GM12878 (cell line): ENCODE data around the gene CD2BP2. TPM values are rescaled to one million over a fixed set of nuclear protein-coding genes. Genes with fewer than 3 reads are reported as not detected.

Experiments
- BCL11A ChIP-seq: IDR thresholded peaks from 2 replicates; pipeline ENCODE4 v1.6.1; 2011; ENCODE audit warnings: low read depth, low read length
- BHLHE40 ChIP-seq, 2 experiments: fragments of 450-650 bp in 1 of 2; IDR thresholded peaks; 2 replicates each; pipeline ENCODE4 v1.6.1; 2011 to 2017; ENCODE audit warnings: low read depth in 2 of 2, borderline replicate concordance in 1 of 2, improper control_type of control experiment in 1 of 2, low read length in 1 of 2, mild to moderate bottlenecking in 1 of 2
- CEBPB ChIP-seq, 2 experiments: fragments of 150-350 bp in 1 of 2; IDR thresholded peaks; 2 replicates each; pipeline ENCODE4 v1.6.1; 2012 to 2014; ENCODE audit warnings: low read depth in 2 of 2, low read length in 2 of 2, borderline replicate concordance in 1 of 2, inconsistent platforms in 1 of 2
- CHD2 ChIP-seq: IDR thresholded peaks from 2 replicates; pipeline ENCODE4 v1.6.1; 2011; ENCODE audit warnings: low read depth, low read length, improper control_type of control experiment, borderline replicate concordance
- CHD4 ChIP-seq: fragments of 200-600 bp; sonication (generic); IDR thresholded peaks from 2 replicates; pipeline ENCODE4 v1.6.1; 2016; ENCODE audit warnings: mild to moderate bottlenecking
- DPF2 ChIP-seq: fragments of 450-650 bp; IDR thresholded peaks from 2 replicates; pipeline ENCODE4 v1.6.1; 2017; ENCODE audit warnings: mild to moderate bottlenecking
- ELK1 ChIP-seq: IDR thresholded peaks from 2 replicates; pipeline ENCODE4 v1.6.1; 2012; ENCODE audit warnings: low read depth, low read length, improper control_type of control experiment
- KLF5 ChIP-seq: fragments of 450-650 bp; IDR thresholded peaks from 2 replicates; pipeline ENCODE4 v1.6.1; 2014; ENCODE audit warnings: mild to moderate bottlenecking; ENCODE audit not compliant: partially characterized antibody
- MTA2 ChIP-seq: fragments of 450-650 bp; IDR thresholded peaks from 2 replicates; pipeline ENCODE4 v1.6.1; 2016; ENCODE audit warnings: low read depth, mild to moderate bottlenecking, moderate library complexity
- MXI1 ChIP-seq: fragments of 150-350 bp; IDR thresholded peaks from 2 replicates; pipeline ENCODE4 v1.6.1; 2011; ENCODE audit warnings: low read depth, mild to moderate bottlenecking, inconsistent platforms, low read length, improper control_type of control experiment
- NFYB ChIP-seq: IDR thresholded peaks from 2 replicates; pipeline ENCODE4 v1.6.1; 2011; ENCODE audit warnings: low read depth, mild to moderate bottlenecking, low read length, improper control_type of control experiment, moderate library complexity; ENCODE audit not compliant: insufficient read depth
- RAD21 ChIP-seq: IDR thresholded peaks from 2 replicates; pipeline ENCODE4 v1.6.1; 2011; ENCODE audit warnings: mild to moderate bottlenecking, low read depth, low read length, moderate library complexity; ENCODE audit not compliant: insufficient read depth
- RAD51 ChIP-seq: fragments of 450-650 bp; IDR thresholded peaks from 2 replicates; pipeline ENCODE4 v1.6.1; 2016; ENCODE audit warnings: moderate library complexity, mild to moderate bottlenecking, inconsistent platforms
- SMAD5 ChIP-seq: IDR thresholded peaks from 2 replicates; pipeline ENCODE4 v1.6.1; 2016; ENCODE audit warnings: antibody characterized with exemption, low read depth
- SP1 ChIP-seq: IDR thresholded peaks from one replicate; pipeline ENCODE4 v1.6.1; 2011; ENCODE audit warnings: low read depth, low read length
- TARDBP ChIP-seq: IDR thresholded peaks from 2 replicates; pipeline ENCODE4 v1.6.1; 2016; ENCODE audit warnings: borderline replicate concordance
- YY1 ChIP-seq: IDR thresholded peaks from 2 replicates; pipeline ENCODE4 v1.6.1; 2011; ENCODE audit warnings: low read depth, mild to moderate bottlenecking, low read length
- ZBTB40 ChIP-seq: fragments of 450-650 bp; IDR thresholded peaks from 2 replicates; pipeline ENCODE4 v1.6.1; 2016; ENCODE audit warnings: mild to moderate bottlenecking, moderate library complexity, borderline replicate concordance
- ZNF207 ChIP-seq: fragments of 450-650 bp; IDR thresholded peaks from 2 replicates; pipeline ENCODE4 v1.6.1; 2014; ENCODE audit warnings: antibody characterized with exemption, mild to moderate bottlenecking, borderline replicate concordance
- polyA plus RNA-seq, 11 experiments: library from polyadenylated mRNA; depleted of rRNA in 4 of 11; unstranded in 6 of 11; stranded (reverse) in 5 of 11; fragments of >200 nt; fragmentation: Nextera tagmentation in 4 of 11; fragmentation: Illumina TruSeq in 1 of 11; extraction: Ambion mirVana in 4 of 11; extraction: Trizol in 1 of 11; gene quantifications; 1 replicate in 1 of 11; 2 replicates in 10 of 11; pipeline versions ENCODE4 v1.2.1 to v1.2.3, GENCODE V29; 2011 to 2016; ENCODE audit warnings: inconsistent platforms in 2 of 11, missing spikeins in 2 of 11, low read depth in 1 of 11
- total RNA-seq, 4 experiments: library from RNA; depleted of rRNA in 3 of 4; stranded (reverse); fragments of >200 nt in 3 of 4; fragmentation: Illumina TruSeq in 1 of 4; extraction: Trizol in 1 of 4; gene quantifications; 2 replicates each; pipeline versions ENCODE4 v1.2.1 to v1.2.3, GENCODE V29; 2013 to 2021
- TF ChIP-seq, protein P1 (sequence below): IDR thresholded peaks from 2 replicates; pipeline ENCODE4 v1.6.1; 2011; ENCODE audit warnings: borderline replicate concordance, low read depth, mild to moderate bottlenecking, moderate library complexity, low read length; ENCODE audit not compliant: insufficient read depth, poor library complexity, severe bottlenecking
- TF ChIP-seq, protein P2 (sequence below): fragments of 450-650 bp; IDR thresholded peaks from 2 replicates; pipeline ENCODE4 v1.6.1; 2014; ENCODE audit warnings: mild to moderate bottlenecking

CD2BP2 gene
- total and polyA plus RNA-seq, 10 of the 15 experiments (the other 5 are each of a cell fraction or from before 2014, with no cell fraction given) = 3.3 to 47.9 (median 31.8) TPM

- TF ChIP-seq, protein P1, sequence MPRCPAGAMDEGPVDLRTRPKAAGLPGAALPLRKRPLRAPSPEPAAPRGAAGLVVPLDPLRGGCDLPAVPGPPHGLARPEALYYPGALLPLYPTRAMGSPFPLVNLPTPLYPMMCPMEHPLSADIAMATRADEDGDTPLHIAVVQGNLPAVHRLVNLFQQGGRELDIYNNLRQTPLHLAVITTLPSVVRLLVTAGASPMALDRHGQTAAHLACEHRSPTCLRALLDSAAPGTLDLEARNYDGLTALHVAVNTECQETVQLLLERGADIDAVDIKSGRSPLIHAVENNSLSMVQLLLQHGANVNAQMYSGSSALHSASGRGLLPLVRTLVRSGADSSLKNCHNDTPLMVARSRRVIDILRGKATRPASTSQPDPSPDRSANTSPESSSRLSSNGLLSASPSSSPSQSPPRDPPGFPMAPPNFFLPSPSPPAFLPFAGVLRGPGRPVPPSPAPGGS = no peak
- TF ChIP-seq, protein P2, sequence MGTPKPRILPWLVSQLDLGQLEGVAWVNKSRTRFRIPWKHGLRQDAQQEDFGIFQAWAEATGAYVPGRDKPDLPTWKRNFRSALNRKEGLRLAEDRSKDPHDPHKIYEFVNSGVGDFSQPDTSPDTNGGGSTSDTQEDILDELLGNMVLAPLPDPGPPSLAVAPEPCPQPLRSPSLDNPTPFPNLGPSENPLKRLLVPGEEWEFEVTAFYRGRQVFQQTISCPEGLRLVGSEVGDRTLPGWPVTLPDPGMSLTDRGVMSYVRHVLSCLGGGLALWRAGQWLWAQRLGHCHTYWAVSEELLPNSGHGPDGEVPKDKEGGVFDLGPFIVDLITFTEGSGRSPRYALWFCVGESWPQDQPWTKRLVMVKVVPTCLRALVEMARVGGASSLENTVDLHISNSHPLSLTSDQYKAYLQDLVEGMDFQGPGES = peak; percentile 90
- TF ChIP-seq CEBPB (IDR thresholded peaks at IDR 0.05; ENCODE audit: borderline replicate concordance in 1 of 2, low read depth in 2 of 2, low read length in 2 of 2) = no peak
- no peak for TF ChIP-seq TARDBP
- peak; percentile 96 for TF ChIP-seq CHD2
- no peak for TF ChIP-seq RAD51
- peak; percentile 99 for TF ChIP-seq DPF2
- peak; percentile 44 for TF ChIP-seq MXI1
- peak; percentile 86; the same call in 1 of the 2 replicates for TF ChIP-seq ZBTB40
- TF ChIP-seq SMAD5 = no peak
- TF ChIP-seq BHLHE40 (IDR thresholded peaks at IDR 0.05; ENCODE audit: borderline replicate concordance in 1 of 2, low read depth in 2 of 2, low read length in 1 of 2) = peak in 1 of 2 experiments; percentile 67; a peak in 1 of 4 replicates
- no peak for TF ChIP-seq RAD21
- peak; percentile 80 for TF ChIP-seq KLF5
- TF ChIP-seq NFYB = peak; percentile 85
- TF ChIP-seq CHD4 = no peak
- TF ChIP-seq BCL11A = no peak
- peak; percentile 96 for TF ChIP-seq SP1
- TF ChIP-seq ELK1 = peak; percentile 70; the same call in 1 of the 2 replicates
- TF ChIP-seq ZNF207 = no peak; the same call in 1 of the 2 replicates
- TF ChIP-seq YY1 = no peak
- no peak for TF ChIP-seq MTA2
Measured at GRCh38 chr16:30370456-30371247, 15.5 kb upstream of the CD2BP2 start, which contains the start of gene TBC1D10B (continued).
